ENCODE data around the gene PTPRT.

The PTPRT gene

GRCh38 chr20:43155366-43156100 is 34.2 kb downstream of the PTPRT start:
- DNase-seq (ENCODE audit: extremely low spot score), result no peak
- TF ChIP-seq FOXA1 (IDR thresholded peaks at IDR 0.05), result no peak
- no peak for TF ChIP-seq BHLHE40 (IDR thresholded peaks at IDR 0.05; ENCODE audit: borderline replicate concordance)
- no peak for TF ChIP-seq SP1 (IDR thresholded peaks at IDR 0.05)
- TF ChIP-seq FOXM1 (IDR thresholded peaks at IDR 0.05; ENCODE audit: borderline replicate concordance), result no peak
- TF ChIP-seq LEF1 (IDR thresholded peaks at IDR 0.05; ENCODE audit: borderline replicate concordance), result no peak
- no peak for TF ChIP-seq ARNT (IDR thresholded peaks at IDR 0.05)
- TF ChIP-seq CTBP1 (IDR thresholded peaks at IDR 0.05; ENCODE audit: borderline replicate concordance), result no peak
- no peak for TF ChIP-seq NFRKB (IDR thresholded peaks at IDR 0.05)
- TF ChIP-seq ELF4 (IDR thresholded peaks at IDR 0.05), result no peak
- TF ChIP-seq L3MBTL2 (conservative IDR thresholded peaks at IDR 0.05), result no peak
- no peak for TF ChIP-seq SUZ12 (IDR thresholded peaks at IDR 0.05)
- TF ChIP-seq PKNOX1 (IDR thresholded peaks at IDR 0.05), result no peak
- TF ChIP-seq TARDBP (IDR thresholded peaks at IDR 0.05), result no peak
- TF ChIP-seq ZNF384 (IDR thresholded peaks at IDR 0.05), result no peak
- TF ChIP-seq FOXK2 (IDR thresholded peaks at IDR 0.05), result no peak
- TF ChIP-seq HDGF (IDR thresholded peaks at IDR 0.05; ENCODE audit: borderline replicate concordance), result no peak
- ChIA-PET POLR2A (no interaction called here), CTCF (no interaction called here)

- CTCF ChIA-PET, result no interaction called here
- DNase-seq (ENCODE audit: extremely low spot score), result no peak
- POLR2A ChIA-PET, result no interaction called here
- TF ChIP-seq ELF4 (IDR thresholded peaks at IDR 0.05) (no peak), SP1 (IDR thresholded peaks at IDR 0.05) (no peak), L3MBTL2 (conservative IDR thresholded peaks at IDR 0.05) (no peak), TARDBP (IDR thresholded peaks at IDR 0.05) (no peak), HDGF (IDR thresholded peaks at IDR 0.05; ENCODE audit: borderline replicate concordance) (no peak), SUZ12 (IDR thresholded peaks at IDR 0.05) (no peak), CTBP1 (IDR thresholded peaks at IDR 0.05; ENCODE audit: borderline replicate concordance) (no peak), NFRKB (IDR thresholded peaks at IDR 0.05) (no peak), BHLHE40 (IDR thresholded peaks at IDR 0.05; ENCODE audit: borderline replicate concordance) (no peak), LEF1 (IDR thresholded peaks at IDR 0.05; ENCODE audit: borderline replicate concordance) (no peak)
These were observed 37.8 kb downstream of the PTPRT start for GRCh38 chr20:43151901-43152300.

GRCh38 chr20:43151256-43151655 is 38.5 kb downstream of the PTPRT start:
- POLR2A ChIA-PET, result no interaction called here
- CTCF ChIA-PET, result no interaction called here
- no peak for DNase-seq (ENCODE audit: extremely low spot score)
- no peak for TF ChIP-seq SP1 (IDR thresholded peaks at IDR 0.05)
- TF ChIP-seq ELF4 (IDR thresholded peaks at IDR 0.05), result no peak
- TF ChIP-seq ARNT (IDR thresholded peaks at IDR 0.05), result no peak
- no peak for TF ChIP-seq FOXM1 (IDR thresholded peaks at IDR 0.05; ENCODE audit: borderline replicate concordance)
- TF ChIP-seq CTBP1 (IDR thresholded peaks at IDR 0.05; ENCODE audit: borderline replicate concordance), result no peak
- no peak for TF ChIP-seq SUZ12 (IDR thresholded peaks at IDR 0.05)
- no peak for TF ChIP-seq LEF1 (IDR thresholded peaks at IDR 0.05; ENCODE audit: borderline replicate concordance)
- TF ChIP-seq ZNF384 (IDR thresholded peaks at IDR 0.05), result no peak
- no peak for TF ChIP-seq NFRKB (IDR thresholded peaks at IDR 0.05)
- no peak for TF ChIP-seq FOXA1 (IDR thresholded peaks at IDR 0.05)
- TF ChIP-seq HDGF (IDR thresholded peaks at IDR 0.05; ENCODE audit: borderline replicate concordance), result no peak
- no peak for TF ChIP-seq PKNOX1 (IDR thresholded peaks at IDR 0.05)
- no peak for TF ChIP-seq TARDBP (IDR thresholded peaks at IDR 0.05)

GRCh38 chr20:43140726-43141125 is 49.0 kb downstream of the PTPRT start:
- no peak for DNase-seq (ENCODE audit: extremely low spot score)
- POLR2A ChIA-PET, result no interaction called here
- TF ChIP-seq SUZ12 (IDR thresholded peaks at IDR 0.05), result no peak
- TF ChIP-seq L3MBTL2 (conservative IDR thresholded peaks at IDR 0.05), result no peak
- TF ChIP-seq FOXK2 (IDR thresholded peaks at IDR 0.05), result no peak
- TF ChIP-seq ELF4 (IDR thresholded peaks at IDR 0.05), result no peak
- TF ChIP-seq FOXM1 (IDR thresholded peaks at IDR 0.05; ENCODE audit: borderline replicate concordance), result no peak
- no peak for TF ChIP-seq PKNOX1 (IDR thresholded peaks at IDR 0.05)
- TF ChIP-seq FOXA1 (IDR thresholded peaks at IDR 0.05), result no peak
- TF ChIP-seq ZNF384 (IDR thresholded peaks at IDR 0.05), result no peak
- TF ChIP-seq SP1 (IDR thresholded peaks at IDR 0.05), result no peak
- no peak for TF ChIP-seq TARDBP (IDR thresholded peaks at IDR 0.05)
- no peak for TF ChIP-seq BHLHE40 (IDR thresholded peaks at IDR 0.05; ENCODE audit: borderline replicate concordance)
- TF ChIP-seq CTBP1 (IDR thresholded peaks at IDR 0.05; ENCODE audit: borderline replicate concordance), result no peak
- CTCF ChIA-PET, result no interaction called here

- ChIA-PET POLR2A (no interaction called here), CTCF (no interaction called here)
- TF ChIP-seq TARDBP (IDR thresholded peaks at IDR 0.05), result no peak
- DNase-seq (ENCODE audit: extremely low spot score), result no peak
These were observed 51.5 kb downstream of the PTPRT start for GRCh38 chr20:43138061-43138770.

- DNase-seq (ENCODE audit: extremely low spot score), result no peak
- ChIA-PET CTCF (no interaction called here), POLR2A (no interaction called here)
- TF ChIP-seq ARNT (IDR thresholded peaks at IDR 0.05) (no peak), HDGF (IDR thresholded peaks at IDR 0.05; ENCODE audit: borderline replicate concordance) (no peak), ZNF384 (IDR thresholded peaks at IDR 0.05) (no peak), PKNOX1 (IDR thresholded peaks at IDR 0.05) (no peak), FOXA1 (IDR thresholded peaks at IDR 0.05) (no peak), BHLHE40 (IDR thresholded peaks at IDR 0.05; ENCODE audit: borderline replicate concordance) (no peak), NFRKB (IDR thresholded peaks at IDR 0.05) (no peak), LEF1 (IDR thresholded peaks at IDR 0.05; ENCODE audit: borderline replicate concordance) (no peak), SP1 (IDR thresholded peaks at IDR 0.05) (no peak), FOXK2 (IDR thresholded peaks at IDR 0.05) (no peak), L3MBTL2 (conservative IDR thresholded peaks at IDR 0.05) (no peak)
These were observed 52.5 kb downstream of the PTPRT start for GRCh38 chr20:43137160-43137559.
